ENCODE results near the gene AKAP6. TPM values are rescaled to one million over a fixed set of nuclear protein-coding genes. Genes with fewer than 3 reads are reported as not detected.

Gene AKAP6
- total RNA-seq, 1 donor from 2014 or later, result 3.6 TPM

DNA sequence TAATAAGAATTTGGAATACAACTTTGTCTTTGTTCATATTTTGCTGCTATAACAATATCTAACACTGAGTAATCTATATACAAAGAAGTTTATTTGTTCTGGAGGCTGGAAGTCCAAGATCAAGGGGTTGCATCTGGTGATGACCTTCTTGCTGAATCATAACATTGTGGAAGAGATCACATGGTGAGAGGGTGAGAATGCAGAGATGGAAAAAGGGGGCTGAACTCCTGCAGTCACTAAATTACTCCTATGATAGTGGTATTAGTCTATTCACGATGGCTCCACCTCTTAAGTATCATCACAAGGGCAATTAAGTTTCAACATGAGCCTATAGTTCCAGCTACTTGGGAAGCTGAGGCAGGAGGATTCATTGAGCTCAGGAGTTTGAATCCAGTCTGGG is 4.5 kb upstream of the AKAP6 start:
- H3K27me3 Mint-ChIP-seq (ENCODE audit: low read depth), result no peaks in the 10 kb centered on the region

DNA sequence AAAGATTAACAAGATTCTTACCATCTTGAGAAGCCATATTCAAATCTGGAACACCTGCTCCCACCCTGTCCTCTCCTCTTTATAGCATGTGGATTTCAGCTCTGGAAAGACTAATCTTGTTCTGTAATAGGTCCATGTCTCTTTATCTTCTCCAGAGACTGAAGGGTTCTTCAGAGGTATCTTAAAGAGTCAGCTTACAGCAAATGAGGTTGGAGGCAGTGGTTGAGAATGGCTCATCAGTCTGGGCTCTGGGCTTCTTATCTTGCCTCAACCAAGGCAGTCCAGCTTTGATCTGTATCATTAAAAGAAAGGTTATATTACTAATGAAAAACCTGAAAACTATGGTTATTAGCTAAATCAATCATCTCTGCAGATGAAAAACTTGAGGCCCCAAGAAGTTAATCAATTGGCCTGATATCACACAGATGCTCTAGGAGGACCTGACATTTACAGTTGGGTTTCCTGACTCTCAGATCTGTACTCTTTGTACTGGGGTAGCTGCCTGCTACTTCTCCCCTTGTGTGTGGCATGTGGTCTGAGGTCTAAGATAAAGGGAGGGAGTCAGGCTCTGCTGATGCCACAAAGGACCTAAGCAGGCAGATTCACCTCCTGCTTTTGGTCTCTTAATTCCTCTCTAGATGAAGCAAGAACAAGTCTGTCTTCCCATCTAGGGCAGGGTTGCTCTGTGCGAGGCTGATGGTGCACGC is 1.7 kb upstream of the AKAP6 start:
- peaks cover 7% of the 10 kb centered on the region for H3K4me1 Mint-ChIP-seq (ENCODE audit: low read depth)
- no peaks in the 10 kb centered on the region for H3K9me3 Mint-ChIP-seq (ENCODE audit: low read depth)
- no peaks in the 10 kb centered on the region for H3K27me3 Mint-ChIP-seq (ENCODE audit: low read depth)
- TF ChIP-seq, protein P1, sequence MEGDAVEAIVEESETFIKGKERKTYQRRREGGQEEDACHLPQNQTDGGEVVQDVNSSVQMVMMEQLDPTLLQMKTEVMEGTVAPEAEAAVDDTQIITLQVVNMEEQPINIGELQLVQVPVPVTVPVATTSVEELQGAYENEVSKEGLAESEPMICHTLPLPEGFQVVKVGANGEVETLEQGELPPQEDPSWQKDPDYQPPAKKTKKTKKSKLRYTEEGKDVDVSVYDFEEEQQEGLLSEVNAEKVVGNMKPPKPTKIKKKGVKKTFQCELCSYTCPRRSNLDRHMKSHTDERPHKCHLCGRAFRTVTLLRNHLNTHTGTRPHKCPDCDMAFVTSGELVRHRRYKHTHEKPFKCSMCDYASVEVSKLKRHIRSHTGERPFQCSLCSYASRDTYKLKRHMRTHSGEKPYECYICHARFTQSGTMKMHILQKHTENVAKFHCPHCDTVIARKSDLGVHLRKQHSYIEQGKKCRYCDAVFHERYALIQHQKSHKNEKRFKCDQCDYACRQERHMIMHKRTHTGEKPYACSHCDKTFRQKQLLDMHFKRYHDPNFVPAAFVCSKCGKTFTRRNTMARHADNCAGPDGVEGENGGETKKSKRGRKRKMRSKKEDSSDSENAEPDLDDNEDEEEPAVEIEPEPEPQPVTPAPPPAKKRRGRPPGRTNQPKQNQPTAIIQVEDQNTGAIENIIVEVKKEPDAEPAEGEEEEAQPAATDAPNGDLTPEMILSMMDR (IDR thresholded peaks at IDR 0.05), result no peak
- DNase-seq (ENCODE audit: low spot score), result no peak
- no peak overlapping the region for H3K4me3 Mint-ChIP-seq (ENCODE audit: unreplicated experiment)
- H3K36me3 Mint-ChIP-seq (ENCODE audit: low read depth), result no peaks in the 10 kb centered on the region
- H3K27ac Mint-ChIP-seq (ENCODE audit: unreplicated experiment), result no peak overlapping the region

More for the DNA sequence above, 4.5 kb upstream of the AKAP6 start:
- Mint-ChIP-seq H3K4me3 (ENCODE audit: unreplicated experiment) (no peak overlapping the region), H3K4me1 (ENCODE audit: low read depth) (peaks cover 11% of the 10 kb centered on the region), H3K9me3 (ENCODE audit: low read depth) (no peaks in the 10 kb centered on the region), H3K36me3 (ENCODE audit: low read depth) (no peaks in the 10 kb centered on the region), H3K27ac (ENCODE audit: unreplicated experiment) (no peak overlapping the region)
- DNase-seq (ENCODE audit: low spot score), result no peak
- TF ChIP-seq, protein P1 (IDR thresholded peaks at IDR 0.05), result no peak

DNA sequence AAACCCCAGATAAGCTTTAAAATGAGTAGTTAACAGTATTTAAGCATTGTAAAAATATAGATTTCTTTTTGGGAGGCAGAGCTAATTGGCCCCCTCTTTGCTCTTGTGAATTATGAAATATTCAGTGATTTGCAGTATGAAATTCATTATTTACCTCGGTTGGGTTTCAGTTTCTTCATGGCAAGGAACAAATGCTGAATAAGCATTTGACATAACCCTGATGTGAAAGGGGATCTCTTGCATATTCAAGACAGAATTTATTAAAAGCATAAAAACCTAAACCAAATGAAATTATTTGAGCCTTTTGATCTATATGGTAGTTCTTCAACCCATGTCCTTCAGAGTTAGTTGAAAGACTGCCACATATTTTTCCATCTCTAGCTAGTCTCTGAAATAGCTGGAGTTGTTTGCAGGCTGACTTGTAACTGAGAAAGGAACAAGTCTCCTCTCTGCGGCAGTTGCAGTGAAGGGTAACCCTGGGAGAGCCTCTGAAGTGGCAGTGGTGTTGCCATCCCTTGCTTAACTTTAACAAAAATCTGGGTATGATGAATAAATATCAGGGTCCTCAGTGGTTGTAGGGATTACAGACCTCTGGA is 690 bp downstream of the AKAP6 start:
- TF ChIP-seq, protein P1 (IDR thresholded peaks at IDR 0.05), result no peak
- Mint-ChIP-seq H3K27ac (ENCODE audit: unreplicated experiment) (no peak overlapping the region), H3K4me3 (ENCODE audit: unreplicated experiment) (no peak overlapping the region), H3K27me3 (ENCODE audit: low read depth) (no peaks in the 10 kb centered on the region), H3K4me1 (ENCODE audit: low read depth) (no peaks in the 10 kb centered on the region), H3K36me3 (ENCODE audit: low read depth) (no peaks in the 10 kb centered on the region), H3K9me3 (ENCODE audit: low read depth) (no peaks in the 10 kb centered on the region)
- no peak for DNase-seq (ENCODE audit: low spot score)

DNA sequence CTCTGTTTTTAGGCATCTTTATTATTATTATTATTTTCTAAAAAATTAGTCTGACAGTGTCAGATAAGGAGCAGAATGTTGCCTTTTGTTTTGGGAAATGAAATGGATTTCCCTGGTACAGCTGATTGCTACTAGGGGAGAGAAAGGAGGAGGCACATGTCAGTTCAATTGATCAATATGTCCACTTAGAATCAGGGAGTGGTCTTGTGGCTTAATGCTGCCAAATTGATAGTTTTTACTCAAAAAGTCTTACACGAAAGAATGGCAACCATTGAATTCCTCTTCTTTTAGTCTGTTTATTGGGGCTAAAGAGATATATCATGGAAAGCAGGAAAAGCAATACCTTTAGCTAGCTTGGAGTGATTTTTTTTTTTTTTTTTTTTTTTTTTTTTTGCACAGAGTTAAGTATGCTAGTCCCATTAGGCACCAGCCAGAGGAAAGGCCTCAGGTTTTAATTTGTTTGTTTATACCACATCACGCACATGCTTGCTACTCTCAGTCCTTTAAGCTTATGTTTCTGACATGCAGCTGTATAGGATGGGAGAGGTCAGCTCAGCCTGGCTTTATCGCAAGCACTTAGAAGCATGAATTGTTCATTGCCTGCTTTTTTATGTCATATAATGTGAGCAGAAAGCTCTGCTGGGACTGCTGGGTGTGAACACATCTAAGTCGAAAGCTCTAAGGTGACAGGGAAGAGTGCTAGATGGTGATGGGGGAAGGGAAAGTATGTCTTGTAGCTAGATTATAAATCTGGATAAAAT is 1.4 kb downstream of the AKAP6 start:
- H3K36me3 Mint-ChIP-seq (ENCODE audit: low read depth), result no peaks in the 10 kb centered on the region
- H3K4me1 Mint-ChIP-seq (ENCODE audit: low read depth), result no peaks in the 10 kb centered on the region
- no peaks in the 10 kb centered on the region for H3K9me3 Mint-ChIP-seq (ENCODE audit: low read depth)
- DNase-seq (ENCODE audit: low spot score), result no peak
- no peak overlapping the region for H3K27ac Mint-ChIP-seq (ENCODE audit: unreplicated experiment)
- TF ChIP-seq, protein P1 (IDR thresholded peaks at IDR 0.05), result no peak
- no peak overlapping the region for H3K4me3 Mint-ChIP-seq (ENCODE audit: unreplicated experiment)
- H3K27me3 Mint-ChIP-seq (ENCODE audit: low read depth), result no peaks in the 10 kb centered on the region

DNA sequence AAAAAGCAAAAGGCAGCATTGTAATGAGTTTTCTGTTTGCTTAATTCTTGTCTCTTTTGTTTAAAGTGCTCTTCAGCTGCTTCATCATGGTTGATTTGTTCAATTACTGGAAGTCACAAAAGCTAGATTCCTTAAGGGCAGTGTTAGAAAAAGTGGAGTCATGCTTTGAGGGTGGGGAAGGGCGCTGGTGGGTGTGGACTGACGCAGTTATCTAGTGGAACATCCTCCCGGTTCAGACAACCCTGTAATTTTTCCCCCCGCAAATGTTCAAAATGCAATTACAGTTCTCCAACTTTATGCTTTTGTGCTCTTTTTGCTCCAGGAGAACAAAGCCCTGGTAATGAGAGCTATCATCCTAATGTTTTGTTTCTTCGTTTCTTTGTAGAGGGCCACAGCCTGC is 2.1 kb downstream of the AKAP6 start:
- Mint-ChIP-seq H3K27me3 (ENCODE audit: low read depth) (no peaks in the 10 kb centered on the region), H3K4me1 (ENCODE audit: low read depth) (no peaks in the 10 kb centered on the region), H3K36me3 (ENCODE audit: low read depth) (no peaks in the 10 kb centered on the region), H3K9me3 (ENCODE audit: low read depth) (no peaks in the 10 kb centered on the region), H3K27ac (ENCODE audit: unreplicated experiment) (no peak overlapping the region), H3K4me3 (ENCODE audit: unreplicated experiment) (no peak overlapping the region)
- no peak for DNase-seq (ENCODE audit: low spot score)
- TF ChIP-seq, protein P1 (IDR thresholded peaks at IDR 0.05), result no peak

All from chondrocyte (in vitro differentiated cells).